Lower leg skin (tissue), 4 donors: Measurements from ENCODE around the gene BLTP3B. TPM values are rescaled to one million over a fixed set of nuclear protein-coding genes. Genes with fewer than 3 reads are reported as not detected.

Source experiments
- DNase-seq, 2 donors: peaks; one replicate each; pipeline ENCODE4 v3.0.0-alpha.2; 2019; ENCODE audit warnings: low spot score in 2 of 2
- H3K4me3 ChIP-seq: fragments of 200-600 bp; sonication (generic); 2 replicates; pipeline ENCODE4 v1.5.1; 2017; ENCODE audit warnings: mild to moderate bottlenecking, low read depth; ENCODE audit not compliant: poor library complexity, severe bottlenecking
- CTCF ChIP-seq, 3 donors: fragments of 450-650 bp; IDR thresholded peaks; one replicate each; pipeline ENCODE4 v1.5.1; 2016; ENCODE audit warnings: antibody characterized with exemption in 3 of 3, mild to moderate bottlenecking in 3 of 3, moderate library complexity in 2 of 3
- POLR2A ChIP-seq, 2 donors: fragments of 450-650 bp; IDR thresholded peaks; one replicate each; pipeline ENCODE4 v1.6.1; 2016 to 2017; ENCODE audit warnings: antibody characterized with exemption in 2 of 2, mild to moderate bottlenecking in 1 of 2, moderate library complexity in 1 of 2
- WGBS, 2 donors: methylation state at CpG; one replicate each; pipeline ENCODE4 v1.1.5; 2018; 5-methylcytosine and 5-hydroxymethylcytosine counted together
- intact Hi-C: fragments of 100-400 bp; cut with DNase I; formaldehyde crosslinking; loops from one replicate; pipeline ENCODE4 v1.15.0; 2023; ENCODE audit warnings: low total_unique reads
- total RNA-seq, 4 donors: library from RNA; depleted of rRNA; stranded (reverse); fragments of >200 nt; gene quantifications; one replicate each; pipeline ENCODE4 v1.1.0, GENCODE V29; 2016

BLTP3B gene
- total RNA-seq, 4 donors from 2014 or later = 20.3 to 29.1 (median 23.6) TPM

DNA sequence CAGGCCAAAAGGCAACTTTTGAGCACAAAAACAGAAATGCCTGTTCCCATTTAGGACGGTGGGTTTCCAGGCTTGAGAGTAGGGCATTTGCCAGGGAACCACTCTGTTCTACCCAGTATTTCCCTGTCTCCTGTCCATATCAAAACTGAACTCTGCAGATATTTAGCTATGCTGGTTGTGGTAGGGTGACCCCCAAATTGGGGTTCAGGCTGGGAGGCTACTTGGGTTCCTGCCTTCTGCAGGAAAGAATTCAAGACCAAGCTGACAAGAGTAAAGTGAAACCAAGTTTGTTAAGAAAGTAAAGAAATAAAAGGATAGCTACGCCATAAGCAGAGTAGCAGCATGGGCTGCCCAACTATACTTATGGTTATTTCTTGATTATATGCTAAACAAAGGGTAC is 3.6 kb upstream of the BLTP3B start:
- WGBS, 2 donors = 95 to 97% methylated on average over 2 of the region's 2 CpGs
- no peak for DNase-seq
- TF ChIP-seq CTCF (IDR thresholded peaks at IDR 0.05) (no peak), POLR2A (IDR thresholded peaks at IDR 0.05) (no peak)
- intact Hi-C loops = no loop called here
- no peak overlapping the region for H3K4me3 ChIP-seq

DNA sequence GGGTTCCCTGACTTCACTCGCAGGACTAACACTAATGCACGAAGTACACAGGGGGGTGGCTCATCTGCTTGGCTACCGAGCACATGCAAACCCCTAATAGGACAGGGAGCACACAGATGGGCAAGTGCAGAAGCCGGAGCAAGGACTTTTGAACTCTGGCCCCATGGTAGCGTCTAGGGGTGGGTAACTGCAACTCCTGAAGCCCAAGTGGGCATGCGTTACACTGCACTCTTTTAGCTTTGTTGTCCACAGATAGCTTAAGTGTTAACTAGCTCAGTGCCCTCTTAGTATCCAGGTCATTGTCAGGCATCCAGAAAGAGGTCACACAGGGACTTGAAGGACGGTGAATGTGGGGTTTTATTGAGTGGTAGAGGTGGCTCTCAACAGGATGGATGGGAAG is 3.0 kb upstream of the BLTP3B start:
- TF ChIP-seq POLR2A (IDR thresholded peaks at IDR 0.05) (no peak), CTCF (IDR thresholded peaks at IDR 0.05) (no peak)
- WGBS, 2 donors = 93 to 96% methylated on average over 6 to 7 of the region's 7 CpGs
- no peak for DNase-seq
- intact Hi-C loops = no loop called here
- H3K4me3 ChIP-seq = no peak overlapping the region

GRCh38 chr12:100141998-100142850 is 450 bp downstream of the BLTP3B start:
- peak; percentile 60 to 88 for DNase-seq
- 0 to 1% methylated on average over 17 to 44 of the region's 86 CpGs for WGBS, 2 donors
- TF ChIP-seq POLR2A (IDR thresholded peaks at IDR 0.05) (no peak), CTCF (IDR thresholded peaks at IDR 0.05) (no peak)
- H3K4me3 ChIP-seq = peak overlapping the region; percentile 88
- intact Hi-C loops = no loop called here

DNA sequence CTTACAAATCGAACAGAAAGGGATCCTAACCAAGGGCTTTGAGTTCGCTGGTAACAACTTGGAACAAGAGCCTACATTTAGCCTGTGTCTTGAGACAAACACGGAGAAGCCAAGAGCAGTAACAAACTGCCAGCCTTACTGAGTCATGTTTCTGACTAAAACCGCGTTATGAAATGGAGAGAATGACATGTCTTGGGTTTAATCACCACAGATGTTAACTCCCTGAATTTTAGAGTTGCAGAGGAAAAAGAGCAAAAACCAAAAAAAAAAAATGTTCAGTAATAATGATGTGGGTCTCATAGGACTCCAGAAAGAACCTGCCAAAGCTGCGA is 1.0 kb downstream of the BLTP3B start:
- H3K4me3 ChIP-seq = peak overlapping the region; percentile 88
- TF ChIP-seq CTCF (IDR thresholded peaks at IDR 0.05) (no peak), POLR2A (IDR thresholded peaks at IDR 0.05) (no peak)
- intact Hi-C loops = no loop called here
- WGBS, 2 donors = 1 to 3% methylated on average over 6 of the region's 6 CpGs
- peak in 1 of 2 donors; percentile 74 for DNase-seq

GRCh38 chr12:100138803-100139098 is 3.9 kb downstream of the BLTP3B start:
- WGBS, 2 donors = 53 to 59% methylated on average over 5 of the region's 5 CpGs
- TF ChIP-seq CTCF (IDR thresholded peaks at IDR 0.05) = no peak
- intact Hi-C loops = loop anchor here (10.0 kb wide), 1 partner anchor 426 kb away; no protein-coding TSS in a partner anchor
- no peak for DNase-seq
- no peak overlapping the region for H3K4me3 ChIP-seq
